Muscle of back (tissue), 11 donors: ENCODE results near the gene GNG2. TPM values are rescaled to one million over a fixed set of nuclear protein-coding genes. Genes with fewer than 3 reads are reported as not detected.

Source experiments
- DNase-seq, 3 donors: peaks; one replicate each; pipeline versions ENCODE4 v3.0.0 to v3.0.0-alpha.2; 2013
- polyA plus RNA-seq, 10 donors: library from polyadenylated mRNA; unstranded; fragments of 120-200 nt; gene quantifications; one replicate each; pipeline ENCODE4 v1.2.1, GENCODE V29; 2013; ENCODE audit not compliant: insufficient read length in 10 of 10

Gene GNG2
- polyA plus RNA-seq, 10 donors = 48.7 to 71.5 (median 55.0) TPM

DNA sequence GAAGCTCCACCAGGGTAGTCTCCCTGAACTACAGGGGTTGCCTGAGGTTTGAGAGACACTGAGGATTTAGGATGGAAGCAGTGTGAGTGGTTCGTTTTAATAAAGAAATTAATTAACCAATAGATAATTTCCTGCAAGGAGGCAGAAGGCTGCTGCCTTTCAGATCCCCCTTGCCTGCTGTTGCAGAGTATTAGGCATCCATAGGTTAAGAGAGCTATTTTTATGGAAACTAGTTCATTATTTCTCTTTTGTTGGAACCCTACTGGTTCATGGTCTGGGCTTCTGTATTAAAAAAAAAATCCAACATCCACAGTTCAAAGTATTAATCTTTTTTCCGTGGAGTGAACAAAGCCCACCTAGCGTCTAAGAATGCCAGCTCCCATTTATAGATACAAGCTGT lies 78.4 kb downstream of the GNG2 start:
- DNase-seq = no peak

DNA sequence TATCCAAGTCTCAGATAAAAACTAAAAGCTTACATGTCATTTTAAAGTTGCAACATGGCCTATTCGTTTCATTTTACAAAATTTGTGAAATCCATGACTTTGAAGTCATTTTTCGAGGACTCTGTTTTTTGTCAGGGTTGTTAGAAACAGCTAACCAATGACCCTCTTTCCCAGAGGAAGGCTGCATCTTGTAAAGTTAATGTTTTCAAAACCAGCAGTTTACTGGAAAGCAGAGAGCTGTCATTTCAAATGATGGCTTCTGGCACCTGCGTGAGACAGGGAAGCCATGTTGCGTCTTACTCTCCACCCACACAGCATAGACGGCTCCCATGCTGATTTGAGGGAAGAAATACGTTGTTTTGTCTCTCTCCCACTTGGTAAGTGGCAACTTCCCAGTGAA lies 78.8 kb downstream of the GNG2 start:
- no peak for DNase-seq

DNA sequence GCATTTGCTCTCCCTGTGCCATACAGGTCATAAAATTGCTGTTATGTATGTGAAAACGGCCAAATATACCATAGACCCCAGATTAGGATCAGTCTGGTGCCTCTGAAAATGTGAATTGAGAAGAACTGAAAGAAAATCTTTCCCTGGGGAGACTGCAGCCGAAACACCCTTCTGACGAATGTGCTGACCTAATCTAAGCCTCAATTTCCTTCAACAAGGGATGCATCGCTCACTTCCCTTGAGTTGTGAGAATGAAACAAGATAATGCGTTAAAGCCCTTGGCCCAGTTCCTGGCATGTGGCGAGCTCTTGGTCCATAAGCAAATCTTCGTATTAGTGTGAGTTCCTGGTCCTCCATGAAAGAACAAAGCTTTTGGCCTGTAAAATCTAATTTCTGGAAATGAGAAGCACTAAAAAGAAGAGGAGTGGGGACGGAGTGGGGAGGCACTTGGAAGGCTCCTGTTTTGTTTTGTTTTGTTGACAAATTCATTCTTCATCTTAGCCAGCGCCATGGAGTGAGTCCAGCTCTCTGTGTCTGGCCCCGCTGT lies 79.4 kb downstream of the GNG2 start:
- peak in 1 of 3 donors; percentile 38 for DNase-seq

DNA sequence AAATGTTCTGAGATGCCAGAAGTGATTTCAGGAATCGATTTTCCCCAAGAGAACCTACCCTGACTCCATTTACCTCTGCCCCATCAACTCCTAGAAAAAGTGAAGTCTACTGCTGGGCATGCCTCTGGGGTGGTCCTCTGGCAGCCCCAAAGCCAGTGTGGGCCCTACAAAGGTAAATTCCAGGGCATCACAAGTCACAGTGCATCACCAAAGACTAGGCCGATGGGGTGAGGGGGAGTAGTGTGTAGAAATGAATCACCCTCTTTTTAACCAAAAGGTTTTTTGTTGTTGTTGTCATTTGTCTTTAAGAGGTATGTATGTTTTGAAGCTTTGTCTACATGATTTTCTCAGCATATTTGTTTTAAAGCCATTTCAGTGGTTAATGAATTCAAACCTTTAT lies 82.6 kb downstream of the GNG2 start:
- no peak for DNase-seq

DNA sequence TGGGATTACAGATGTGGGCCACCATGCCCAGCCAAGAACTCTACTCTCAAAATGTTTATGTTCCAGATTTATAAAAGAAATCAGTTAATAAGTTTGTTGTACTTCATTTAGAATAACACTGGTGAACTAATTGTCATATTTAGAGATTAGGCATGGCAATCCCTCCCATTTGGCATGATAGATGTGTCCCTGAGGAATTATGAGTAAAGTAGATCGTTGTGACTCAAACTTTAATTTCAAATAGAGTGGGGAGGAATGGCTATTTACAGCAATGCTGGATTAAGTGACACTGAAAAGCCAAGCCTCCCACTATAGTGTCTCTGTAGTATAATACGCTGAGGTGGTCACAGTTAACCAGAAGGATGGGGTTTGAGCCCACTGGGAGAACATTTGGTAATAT lies 89.6 kb downstream of the GNG2 start:
- DNase-seq = no peak

DNA sequence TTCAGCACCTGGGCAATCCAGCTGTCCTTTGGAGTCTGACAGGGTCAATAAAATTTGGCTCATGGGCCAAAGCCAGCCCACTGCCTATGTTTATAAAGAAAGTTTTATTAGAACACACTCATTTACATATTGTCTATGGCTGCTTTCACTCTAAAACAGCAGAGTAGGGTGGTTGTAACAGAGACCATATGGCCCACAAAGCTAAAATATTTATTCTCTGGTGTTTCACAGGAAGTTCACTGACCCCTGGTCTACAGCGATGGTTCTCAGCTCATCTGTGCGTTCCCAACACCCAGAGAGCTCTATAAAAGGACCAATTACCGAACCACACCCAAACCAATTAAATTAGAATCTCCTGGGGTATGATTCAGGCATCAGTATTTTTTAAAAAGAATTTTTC lies 91.2 kb downstream of the GNG2 start:
- DNase-seq = no peak

DNA sequence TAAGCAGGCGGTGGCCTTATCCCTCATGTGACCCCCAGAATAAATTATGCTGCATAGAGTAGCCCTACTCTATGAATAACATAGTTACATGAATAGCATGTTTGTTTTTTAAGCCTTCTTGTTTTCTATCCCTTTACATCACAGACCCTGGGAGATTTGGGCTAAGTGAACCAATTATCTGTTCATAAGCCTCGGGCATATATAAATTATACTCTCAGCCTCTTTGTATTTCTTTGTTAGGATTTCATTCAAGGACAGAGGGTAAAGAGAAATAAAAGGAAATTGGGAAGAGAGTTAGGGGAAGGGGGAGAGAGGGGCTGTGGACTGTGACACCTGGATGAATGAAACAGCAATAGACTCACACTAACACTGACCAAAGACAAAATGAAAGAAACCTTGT lies 93.6 kb downstream of the GNG2 start:
- no peak for DNase-seq

GRCh38 chr14:51954657-51955056 lies 94.2 kb downstream of the GNG2 start:
- no peak for DNase-seq

GRCh38 chr14:51957950-51958349 lies 97.5 kb downstream of the GNG2 start:
- DNase-seq = peak in 2 of 3 donors; percentile 16 to 28

- no peak for DNase-seq
Measured at GRCh38 chr14:51959928-51960327, 99.5 kb downstream of the GNG2 start.

DNA sequence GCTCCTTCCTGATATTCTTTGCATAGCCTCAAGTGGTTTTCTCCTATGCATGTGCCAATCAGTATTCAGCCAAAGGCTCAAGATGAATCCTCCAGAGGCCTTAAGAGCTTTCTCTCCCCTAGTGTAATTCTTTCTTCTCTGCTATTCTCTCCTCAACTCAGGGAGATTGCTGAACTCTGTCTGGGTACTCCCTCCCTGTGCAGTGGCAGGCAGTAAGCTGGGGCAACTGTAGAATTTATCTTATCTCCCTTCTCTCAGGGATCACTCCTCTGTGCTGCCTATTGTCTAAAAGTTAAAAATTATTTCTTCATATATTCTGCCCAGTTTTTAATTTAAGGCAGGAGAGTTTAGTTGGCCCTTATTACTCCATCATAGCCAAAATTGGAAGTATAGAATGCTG lies 100.5 kb downstream of the GNG2 start:
- DNase-seq = no peak

DNA sequence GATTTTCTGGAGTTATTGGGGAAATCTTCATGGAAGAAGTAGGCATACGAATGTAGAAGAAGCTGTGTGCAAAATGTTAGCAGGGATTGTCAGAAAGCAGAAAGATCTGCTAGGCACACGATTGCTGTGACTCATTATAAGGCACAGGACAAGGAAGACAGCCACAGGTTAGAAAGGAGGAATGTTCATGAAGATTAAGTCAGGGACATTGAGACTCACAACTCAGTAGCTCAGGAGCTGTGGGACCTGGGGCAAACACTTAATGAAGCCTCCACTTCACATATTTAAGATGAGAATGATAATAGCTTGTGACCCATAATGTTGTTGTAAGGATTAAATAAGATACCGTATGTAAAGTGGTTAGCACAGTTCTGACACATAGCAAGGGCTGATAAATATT lies 102.3 kb downstream of the GNG2 start:
- DNase-seq = no peak

- peak; percentile 36 to 75 (median 42) for DNase-seq
Measured at GRCh38 chr14:51963286-51963685, 102.9 kb downstream of the GNG2 start.

DNA sequence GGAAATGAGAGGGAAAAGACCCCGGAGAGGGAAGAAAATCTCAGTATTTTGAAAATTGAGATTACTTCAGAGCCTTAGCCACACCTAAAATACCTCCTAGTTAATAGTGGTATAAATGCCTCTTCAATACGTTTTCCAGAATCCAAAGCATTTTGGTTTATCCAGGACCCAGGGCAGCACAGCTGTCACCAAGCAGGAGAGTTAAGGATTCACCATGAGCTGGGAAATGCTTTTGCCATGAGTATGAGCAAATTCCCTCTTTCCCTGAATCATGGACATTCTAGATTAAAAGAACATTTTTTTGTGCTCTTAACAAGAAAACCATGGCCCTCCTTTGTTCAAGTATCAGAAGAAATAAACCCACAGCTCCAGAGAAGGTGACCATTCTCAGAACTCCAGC lies 107.1 kb downstream of the GNG2 start:
- DNase-seq = no peak

DNA sequence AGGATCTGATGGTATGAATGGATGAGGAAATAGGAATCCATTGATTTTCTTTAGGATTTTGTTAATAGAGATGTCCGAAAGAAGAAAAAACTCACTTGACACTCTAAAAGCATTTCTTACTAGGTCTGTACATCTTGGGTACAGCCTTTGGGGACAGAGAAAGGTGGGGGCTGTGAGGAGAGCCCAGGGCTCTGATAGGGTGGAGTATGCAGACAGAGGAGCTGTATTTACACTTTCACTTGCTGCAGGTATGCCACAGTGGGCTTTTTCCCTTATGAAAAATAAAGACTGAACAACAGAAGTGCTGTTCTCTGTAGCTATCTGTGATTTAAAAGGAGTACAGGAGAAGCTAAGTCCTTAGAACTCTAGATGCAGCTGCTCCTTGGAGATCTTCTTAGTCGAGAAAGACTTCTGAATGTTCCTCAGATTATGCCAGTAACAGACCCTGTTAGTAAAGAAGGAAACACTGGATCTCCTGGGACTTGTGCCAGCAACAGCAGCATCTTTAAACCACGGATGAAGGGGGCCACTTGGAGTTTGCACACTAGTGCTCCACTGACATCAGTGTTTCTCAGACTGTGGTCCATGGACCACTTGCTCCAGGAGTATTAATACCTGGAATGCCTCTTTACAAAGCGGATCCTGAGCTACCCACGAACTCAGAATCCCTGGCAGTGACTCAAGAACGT lies 109.6 kb downstream of the GNG2 start:
- DNase-seq = no peak

GRCh38 chr14:51972566-51972965 lies 112.2 kb downstream of the GNG2 start:
- no peak for DNase-seq

DNA sequence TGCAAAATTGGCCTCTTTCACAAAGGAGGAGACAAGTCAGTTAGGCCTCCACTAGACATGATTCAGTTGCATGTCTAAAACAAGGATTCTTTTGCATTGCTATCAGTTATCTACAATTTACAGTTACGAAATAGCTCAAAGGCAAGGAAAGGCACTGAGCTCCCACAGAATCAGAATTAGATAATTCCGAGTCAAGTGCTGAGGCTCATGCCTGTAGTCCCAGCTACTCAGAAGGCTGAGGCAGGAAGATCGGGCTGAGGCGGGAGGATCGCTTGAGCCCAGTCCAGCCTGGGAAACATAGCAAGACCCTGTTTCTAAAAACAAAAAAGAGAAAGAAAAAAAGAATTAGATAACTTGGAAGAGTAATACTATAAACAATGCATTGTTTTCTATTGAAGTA lies 116.7 kb downstream of the GNG2 start:
- DNase-seq = no peak

- DNase-seq = no peak
Measured at GRCh38 chr14:51978681-51979085, 118.3 kb downstream of the GNG2 start.

GRCh38 chr14:51979088-51979709 lies 118.8 kb downstream of the GNG2 start:
- peak; percentile 75 to 91 (median 86) for DNase-seq

DNA sequence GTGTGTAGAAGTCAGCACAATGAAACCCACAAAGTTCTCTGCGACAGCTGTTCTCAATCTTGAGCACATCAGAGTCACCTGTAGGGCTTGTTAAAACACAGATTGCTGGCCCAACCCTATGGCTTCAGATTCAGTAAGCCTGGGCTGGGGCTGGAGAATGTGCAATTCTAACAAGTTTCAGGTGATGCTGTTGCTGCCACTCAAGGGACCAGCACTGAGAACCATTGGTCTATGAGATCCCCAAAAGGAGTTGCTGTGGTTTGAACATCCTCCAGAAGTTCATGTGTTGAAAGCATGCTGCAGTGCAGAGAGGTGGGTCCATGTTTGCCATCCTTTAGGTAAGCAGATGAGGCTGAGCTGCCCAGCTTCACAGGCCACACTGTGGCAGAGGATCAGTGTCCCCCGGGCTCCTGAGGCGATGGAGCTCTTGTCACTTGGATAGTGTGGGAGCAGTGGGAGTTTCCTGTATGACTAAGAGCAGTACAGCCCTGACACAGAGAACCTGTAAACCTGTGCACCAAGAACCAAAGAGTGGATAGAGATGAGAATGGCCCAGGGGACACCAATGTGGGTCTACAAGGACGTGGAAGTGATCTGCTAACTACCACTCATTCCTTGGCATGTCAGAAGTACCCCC lies 120.9 kb downstream of the GNG2 start:
- DNase-seq = no peak

GRCh38 chr14:51988221-51988620 lies 127.8 kb downstream of the GNG2 start:
- DNase-seq = no peak

DNA sequence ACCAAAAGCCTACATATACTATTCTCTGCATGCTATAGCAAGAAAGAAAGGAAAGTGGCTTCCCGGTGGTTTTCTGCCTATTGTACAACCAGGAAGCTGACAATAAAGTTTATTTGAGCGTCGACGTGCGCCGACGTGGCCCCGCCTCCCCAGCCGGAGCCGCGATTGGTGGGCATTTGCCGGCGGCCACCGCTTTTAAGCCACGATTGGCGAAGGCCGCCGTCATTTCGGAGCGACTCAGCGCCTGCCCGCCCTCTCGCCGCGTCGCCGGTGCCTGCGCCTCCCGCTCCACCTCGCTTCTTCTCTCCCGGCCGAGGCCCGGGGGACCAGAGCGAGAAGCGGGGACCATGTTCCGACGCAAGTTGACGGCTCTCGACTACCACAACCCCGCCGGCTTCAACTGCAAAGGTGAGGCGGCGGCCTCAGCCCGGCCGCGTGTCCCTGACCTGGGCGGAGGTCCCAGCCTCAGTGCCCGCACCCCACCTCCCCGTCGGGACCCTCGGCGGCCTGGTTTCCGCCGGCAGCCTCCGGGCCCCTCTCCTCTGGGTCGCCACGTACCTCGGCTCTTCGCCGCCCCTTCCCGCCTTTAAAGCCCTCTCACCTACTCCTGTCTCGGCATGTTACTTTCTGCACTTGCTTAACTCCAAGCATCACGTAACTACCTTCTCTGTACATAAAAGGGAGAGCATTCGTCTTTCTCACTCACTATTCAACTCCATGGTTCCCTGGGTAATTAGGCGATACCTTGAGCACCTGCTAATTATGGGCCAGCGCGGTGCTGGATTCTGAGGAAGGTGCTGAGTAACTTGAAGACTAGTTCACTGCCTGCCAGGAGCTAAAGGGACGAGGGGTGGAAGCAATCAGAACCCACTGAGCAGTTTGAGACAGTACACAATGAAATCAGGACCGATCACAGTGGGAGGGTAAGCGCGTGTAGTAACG lies 129.2 kb downstream of the GNG2 start, which contains the start of gene RTRAF:
Gene RTRAF, plus strand, starts transcription at position 254 of the 942 bp plus-strand sequence. Its CDS starts 94 bp downstream, at position 348.
- peak; percentile 92 to 98 (median 95) for DNase-seq
